GM12878 (cell line): Measurements from ENCODE around the gene CSAD. TPM values are rescaled to one million over a fixed set of nuclear protein-coding genes. Genes with fewer than 3 reads are reported as not detected.

ENCODE experiments used
- ATAC-seq: fragments of 200-7000 bp; cut with Tn5 transposase; 3 replicates; pipeline ENCODE4 v1.9.1; 2020; ENCODE audit warnings: mild to moderate bottlenecking, moderate library complexity
- BruUV-seq: library from RNA; stranded (reverse); fragments of 400-500 nt; replicated peaks from 2 replicates; lab custom pipeline; 2021; lab: Mats Ljungman, UMichigan
- CTCF ChIA-PET: fragments of 300-600 bp; sonication (Branson Sonifier 250); formaldehyde crosslinking; extraction: SDS; loops from one replicate; lab custom pipeline; 2021; ENCODE audit warnings: inconsistent platforms; lab: Yijun Ruan, JAX
- POLR2A ChIA-PET: fragments of 350-600 bp; formaldehyde crosslinking; extraction: SDS; loops from one replicate; lab custom pipeline; 2021; ENCODE audit warnings: inconsistent platforms; lab: Charles Lee
- RAD21 ChIA-PET: fragments of 300-600 bp; sonication (Branson Sonifier 250); formaldehyde crosslinking; loops from one replicate; lab custom pipeline; 2023; ENCODE audit warnings: antibody characterized with exemption; ENCODE audit not compliant: unreplicated experiment; lab: Charles Lee
- SMC1A ChIA-PET: fragments of 300-600 bp; sonication (Branson Sonifier 250); formaldehyde crosslinking; loops from one replicate; lab custom pipeline; 2023; ENCODE audit not compliant: unreplicated experiment, uncharacterized antibody; lab: Charles Lee
- DNase-seq: peaks from one replicate; pipeline ENCODE4 v3.0.0-alpha.2; 2011; ENCODE audit warnings: low read depth, low spot score
- FAIRE-seq: peaks from 3 replicates; lab custom pipeline; 2011; peaks lifted over from hg19 to GRCh38; lab: Jason Lieb, UNC
- H2AFZ ChIP-seq: 2 replicates; pipeline ENCODE4 v1.6.0; 2011; ENCODE audit warnings: low read depth, low read length, control low read depth; ENCODE audit not compliant: control insufficient read depth
- H3K27ac ChIP-seq: 2 replicates; pipeline ENCODE4 v1.5.1; 2011; ENCODE audit warnings: control low read depth; ENCODE audit not compliant: control insufficient read depth, insufficient read depth
- H3K27me3 ChIP-seq, 2 experiments: replicated peaks in 1 of 2; 2 replicates each; pipeline versions ENCODE4 v1.6.0 to v1.6.1; 2011; ENCODE audit warnings: low read length in 1 of 2; ENCODE audit not compliant: control insufficient read depth in 2 of 2, insufficient read depth in 2 of 2
- H3K36me3 ChIP-seq, 2 experiments: 2 replicates each; pipeline ENCODE4 v1.5.1; 2011; ENCODE audit warnings: low read length in 1 of 2; ENCODE audit not compliant: control insufficient read depth in 2 of 2, insufficient read depth in 2 of 2
- H3K4me1 ChIP-seq: 2 replicates; pipeline ENCODE4 v1.6.1; 2011; ENCODE audit warnings: mild to moderate bottlenecking, low read length, moderate library complexity, mixed read lengths; ENCODE audit not compliant: control insufficient read depth, insufficient read depth
- H3K4me2 ChIP-seq: 2 replicates; pipeline ENCODE4 v1.6.0; 2011; ENCODE audit warnings: control low read depth; ENCODE audit not compliant: control insufficient read depth, insufficient read depth
- H3K4me3 ChIP-seq: fragments of 200-600 bp; sonication (generic); 2 replicates; pipeline ENCODE4 v1.5.1; 2016
- H3K79me2 ChIP-seq: 2 replicates; pipeline ENCODE4 v1.6.0; 2011; ENCODE audit warnings: low read length; ENCODE audit not compliant: control insufficient read depth, insufficient read depth
- H3K9ac ChIP-seq: 2 replicates; pipeline ENCODE4 v1.8.0; 2011; ENCODE audit warnings: low read length, control low read depth, mixed read lengths; ENCODE audit not compliant: control insufficient read depth, insufficient read depth
- H3K9me3 ChIP-seq: replicated peaks from 3 replicates; pipeline ENCODE4 v1.5.1; 2011; ENCODE audit warnings: mild to moderate bottlenecking, low read length; ENCODE audit not compliant: control insufficient read depth, insufficient read depth
- H4K20me1 ChIP-seq: 2 replicates; pipeline ENCODE4 v1.6.0; 2011; ENCODE audit not compliant: control insufficient read depth, insufficient read depth
- FOS ChIP-seq: IDR thresholded peaks from 3 replicates; pipeline ENCODE4 v1.6.1; 2011; ENCODE audit warnings: borderline replicate concordance; ENCODE audit not compliant: insufficient read length; ENCODE audit errors: extremely low read depth
- FOXM1 ChIP-seq: IDR thresholded peaks from 2 replicates; pipeline ENCODE4 v1.6.1; 2012; ENCODE audit warnings: low read depth, mild to moderate bottlenecking, inconsistent platforms, low read length, moderate library complexity
- IKZF1 ChIP-seq: fragments of 450-650 bp; conservative IDR thresholded peaks from 2 replicates; pipeline ENCODE4 v1.6.1; 2017; ENCODE audit warnings: antibody characterized with exemption, mild to moderate bottlenecking
- IKZF2 ChIP-seq, 2 experiments: fragments of 450-650 bp; IDR thresholded peaks; 2 replicates each; pipeline ENCODE4 v1.6.1; 2017; ENCODE audit warnings: mild to moderate bottlenecking in 2 of 2, moderate library complexity in 2 of 2
- POU2F2 ChIP-seq: IDR thresholded peaks from 3 replicates; pipeline ENCODE4 v1.6.1; 2011; ENCODE audit warnings: low read depth, mild to moderate bottlenecking, low read length, borderline replicate concordance
- RBBP5 ChIP-seq: fragments of 200-600 bp; sonication (generic); conservative IDR thresholded peaks from 2 replicates; pipeline ENCODE4 v1.6.1; 2016
- RELB ChIP-seq: fragments of 450-650 bp; IDR thresholded peaks from 2 replicates; pipeline ENCODE4 v1.6.1; 2017; ENCODE audit warnings: low read depth, mild to moderate bottlenecking, moderate library complexity
- SMAD5 ChIP-seq: IDR thresholded peaks from 2 replicates; pipeline ENCODE4 v1.6.1; 2016; ENCODE audit warnings: antibody characterized with exemption, low read depth
- in situ Hi-C: fragments of 300-500 bp; cut with MboI; formaldehyde crosslinking; loops from 9 replicates; pipeline ENCODE4 v1.14.3; 2018; ENCODE audit warnings: mixed read lengths
- intact Hi-C: fragments of 100-400 bp; cut with micrococcal nuclease; formaldehyde crosslinking; loops from one replicate; pipeline ENCODE4 v1.14.2; 2022; ENCODE audit not compliant: unreplicated experiment
- polyA plus RNA-seq, 11 experiments: library from polyadenylated mRNA; depleted of rRNA in 4 of 11; unstranded in 6 of 11; stranded (reverse) in 5 of 11; fragments of >200 nt; fragmentation: Nextera tagmentation in 4 of 11; fragmentation: Illumina TruSeq in 1 of 11; extraction: Ambion mirVana in 4 of 11; extraction: Trizol in 1 of 11; gene quantifications; 1 replicate in 1 of 11; 2 replicates in 10 of 11; pipeline versions ENCODE4 v1.2.1 to v1.2.3, GENCODE V29; 2011 to 2016; ENCODE audit warnings: inconsistent platforms in 2 of 11, missing spikeins in 2 of 11, low read depth in 1 of 11
- total RNA-seq, 4 experiments: library from RNA; depleted of rRNA in 3 of 4; stranded (reverse); fragments of >200 nt in 3 of 4; fragmentation: Illumina TruSeq in 1 of 4; extraction: Trizol in 1 of 4; gene quantifications; 2 replicates each; pipeline versions ENCODE4 v1.2.1 to v1.2.3, GENCODE V29; 2013 to 2021

Gene CSAD
- total and polyA plus RNA-seq, 10 of the 15 experiments (the other 5 are each of a cell fraction or from before 2014, with no cell fraction given), result 1.1 to 20.4 (median 6.2) TPM

GRCh38 chr12:53113951-53114350 lies 66.8 kb downstream of the CSAD start:
- no peak overlapping the region for H3K27ac ChIP-seq
- no TSS peak for BruUV-seq
- ATAC-seq (peak; percentile 71), FAIRE-seq (peak; percentile 7), DNase-seq (no peak)
- CTCF ChIA-PET, result interaction anchor here (0.6 to 3.8 kb wide), 3 partner anchors 12 to 105 kb away, joined by 3 to 18 read pairs (median 11); no protein-coding TSS in a partner anchor
- H3K27me3 ChIP-seq, result no peaks in the 10 kb centered on the region
- H2AFZ ChIP-seq, result no peak overlapping the region
- H3K9ac ChIP-seq, result no peak overlapping the region
- RAD21 ChIA-PET, result interaction anchor here (0.8 kb wide), 1 partner anchor 12 kb away, joined by 5 read pairs; no protein-coding TSS in a partner anchor
- in situ Hi-C loops (no loop called here), intact Hi-C loops (no loop called here)
- H3K4me3 ChIP-seq, result no peak overlapping the region
- H3K4me1 ChIP-seq, result no peaks in the 10 kb centered on the region
- POLR2A ChIA-PET, result no interaction called here
- H4K20me1 ChIP-seq, result no peaks in the 10 kb centered on the region
- no peak overlapping the region for H3K4me2 ChIP-seq
- no peaks in the 10 kb centered on the region for H3K36me3 ChIP-seq
- SMC1A ChIA-PET, result interaction anchor here (1.5 kb wide), 1 partner anchor 11 kb away, joined by 6 read pairs; the partner anchor contains the start of gene SOAT2
- no peaks in the 10 kb centered on the region for H3K9me3 ChIP-seq
- TF ChIP-seq IKZF1 (peak; percentile 44), IKZF2 (IDR thresholded peaks at IDR 0.05) (peak; percentile 66 to 69; a peak in 3 of 4 replicates), FOS (no peak), RELB (no peak; the same call in 1 of the 2 replicates), SMAD5 (no peak), POU2F2 (no peak), FOXM1 (no peak), RBBP5 (no peak)
- no peaks in the 10 kb centered on the region for H3K79me2 ChIP-seq
